H1 (cell line): Measurements from ENCODE around the gene GJC3. TPM values are rescaled to one million over a fixed set of nuclear protein-coding genes. Genes with fewer than 3 reads are reported as not detected.

Experiments
- MAX ChIP-seq: IDR thresholded peaks from 2 replicates; pipeline ENCODE4 v1.6.1; 2012; ENCODE audit warnings: inconsistent platforms
- polyA plus RNA-seq, 7 experiments: library from polyadenylated mRNA; depleted of rRNA in 3 of 7; stranded (reverse) in 5 of 7; unstranded in 2 of 7; fragments of >200 nt in 5 of 7; fragments of 200-250 nt in 2 of 7; gene quantifications; 1 replicate in 5 of 7; 2 replicates in 1 of 7; 4 replicates in 1 of 7; pipeline versions ENCODE4 v1.2.1 to v1.2.3, GENCODE V29; 2011 to 2013; ENCODE audit warnings: missing spikeins in 2 of 7, mixed read lengths in 2 of 7
- total RNA-seq: library from RNA; stranded (reverse); fragmentation: NEBNext Ultra II Directional; extraction: Animal tissue kit (Norgen Biotek cat#: 25700); gene quantifications from 2 replicates; pipeline ENCODE4 v1.2.1, GENCODE V29; 2021

The GJC3 gene
- total and polyA plus RNA-seq, 2 of the 8 experiments (the other 6 are each of a cell fraction or from before 2014, with no cell fraction given) = 2.7 to 3.0 TPM

GRCh38 chr7:99944497-99945070, 15.2 kb upstream of the GJC3 start (continued):
- 0 out of 2 replicates have a peak, but pooled peaks have one; percentile 89 for TF ChIP-seq MAX
- TF ChIP-seq, all 59 proteins: peak for 9
